T-helper 1 cell (primary cell): Measurements from ENCODE around the gene ZBED1.
"Not testable (repeated sequence)": the region's sequence is repeated elsewhere in the genome, so short reads cannot be mapped to it uniquely, and the experiment has no call there.

ENCODE experiments used
- DNase-seq, 5 donors: peaks; one replicate each; pipeline ENCODE4 v3.0.0-alpha.2; 2012 to 2020

The ZBED1 gene

GRCh38 chrX:2473064-2473463, 27.7 kb downstream of the ZBED1 start:
- not testable (repeated sequence) for DNase-seq

- DNase-seq: no peak
Measured at GRCh38 chrX:2471641-2472040, 29.1 kb downstream of the ZBED1 start.

- DNase-seq: not testable (repeated sequence)
Measured at GRCh38 chrX:2471126-2471525, 29.6 kb downstream of the ZBED1 start.

- DNase-seq: not testable (repeated sequence)
Measured at GRCh38 chrX:2469852-2470251, 30.9 kb downstream of the ZBED1 start.

GRCh38 chrX:2469196-2469685, 31.5 kb downstream of the ZBED1 start:
- no peak for DNase-seq

GRCh38 chrX:2468261-2469195, 32.2 kb downstream of the ZBED1 start:
- no peak for DNase-seq

- DNase-seq: no peak
Measured at GRCh38 chrX:2466876-2467656, 33.7 kb downstream of the ZBED1 start.

GRCh38 chrX:2464677-2465166, 36.1 kb downstream of the ZBED1 start:
- DNase-seq: no peak

GRCh38 chrX:2463973-2464676, 36.7 kb downstream of the ZBED1 start:
- DNase-seq: no peak

- DNase-seq: not testable (repeated sequence)
Measured at GRCh38 chrX:2463481-2463880, 37.3 kb downstream of the ZBED1 start.

GRCh38 chrX:2462780-2463179, 38.0 kb downstream of the ZBED1 start:
- DNase-seq: no peak

- DNase-seq: no peak
Measured at GRCh38 chrX:2462074-2462473, 38.7 kb downstream of the ZBED1 start.

GRCh38 chrX:2461711-2462016, 39.1 kb downstream of the ZBED1 start:
- no peak for DNase-seq

GRCh38 chrX:2460821-2461710, 39.7 kb downstream of the ZBED1 start:
- DNase-seq: not testable (repeated sequence)

- DNase-seq: not testable (repeated sequence)
Measured at GRCh38 chrX:2460048-2460447, 40.7 kb downstream of the ZBED1 start.

- DNase-seq: no peak
Measured at GRCh38 chrX:2458309-2458708, 42.5 kb downstream of the ZBED1 start.

- DNase-seq: no peak
Measured at GRCh38 chrX:2457289-2458133, 43.3 kb downstream of the ZBED1 start.

- DNase-seq: not testable (repeated sequence)
Measured at GRCh38 chrX:2456091-2456490, 44.7 kb downstream of the ZBED1 start.

GRCh38 chrX:2454620-2455019, 46.2 kb downstream of the ZBED1 start:
- not testable (repeated sequence) for DNase-seq

GRCh38 chrX:2452799-2453198, 48.0 kb downstream of the ZBED1 start:
- DNase-seq: no peak

GRCh38 chrX:2452317-2452784, 48.4 kb downstream of the ZBED1 start:
- no peak for DNase-seq
